GM18873 (cell line): ENCODE results near the gene CEP78.

Source experiments
- ATAC-seq: cut with Tn5 transposase; IDR thresholded peaks from one replicate; pipeline ENCODE4 v1.9.1; 2021; ENCODE audit warnings: mild to moderate bottlenecking, moderate library complexity, moderate number of reproducible peaks; ENCODE audit not compliant: unreplicated experiment, low FRiP score

Gene CEP78

DNA sequence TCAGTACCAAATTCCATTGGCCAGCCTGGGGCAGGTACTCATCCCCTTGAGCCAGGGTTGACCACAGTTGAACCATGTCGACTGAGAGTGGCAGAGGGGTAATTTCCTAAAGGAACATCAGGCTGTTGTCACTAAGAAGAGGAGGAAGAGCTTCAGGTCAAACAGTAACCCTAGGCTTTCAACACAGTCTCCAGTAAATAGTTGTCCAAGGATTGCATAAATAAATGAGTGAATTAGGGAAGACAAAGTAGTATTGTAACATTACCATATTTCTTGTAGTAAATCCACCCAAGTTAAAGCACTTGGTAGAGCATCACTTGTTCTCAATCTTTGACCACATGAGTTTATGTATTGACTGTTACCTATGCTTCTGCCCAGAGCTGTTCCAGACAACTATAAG is 68.5 kb downstream of the CEP78 start:
- ATAC-seq, result no peak

DNA sequence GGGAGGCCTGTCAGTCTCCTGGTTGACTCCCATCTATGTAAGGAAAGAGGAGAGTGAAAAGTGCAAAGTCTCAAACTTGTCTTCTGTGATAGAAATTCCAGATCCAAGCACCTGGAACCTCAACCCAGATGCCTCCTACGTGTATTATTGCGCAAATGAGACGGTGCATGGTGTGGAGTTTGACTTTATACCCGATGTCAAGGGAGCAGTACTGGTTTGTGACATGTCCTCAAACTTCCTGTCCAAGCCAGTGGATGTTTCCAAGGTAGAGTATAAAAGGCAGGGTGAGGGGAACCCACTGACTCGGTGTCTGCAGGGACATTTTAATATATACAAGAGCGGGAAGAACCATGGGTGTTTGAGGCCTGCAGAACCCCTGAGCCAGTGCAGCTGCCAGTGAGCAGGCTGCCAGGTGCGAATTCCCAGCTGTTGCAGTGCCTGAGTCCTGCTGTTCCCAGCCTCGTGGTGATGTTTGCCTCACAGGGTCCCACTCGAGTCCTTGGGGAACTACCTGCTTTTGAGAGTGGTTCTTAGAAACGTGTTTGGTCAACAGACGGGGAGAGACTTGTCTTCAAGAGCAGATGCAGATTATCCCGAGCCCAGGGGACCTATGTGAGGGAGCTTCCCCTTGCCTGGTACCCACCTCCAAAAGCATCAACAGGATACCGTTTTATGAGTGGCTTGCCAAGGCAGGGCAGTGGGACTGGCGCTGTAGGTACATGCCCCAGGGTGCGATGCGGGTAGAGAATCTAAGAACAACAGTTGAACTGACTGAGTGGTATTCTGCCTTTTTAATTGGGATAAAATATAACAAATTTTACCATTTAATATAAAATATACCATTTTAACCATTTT is 70.6 kb downstream of the CEP78 start:
- no peak for ATAC-seq

DNA sequence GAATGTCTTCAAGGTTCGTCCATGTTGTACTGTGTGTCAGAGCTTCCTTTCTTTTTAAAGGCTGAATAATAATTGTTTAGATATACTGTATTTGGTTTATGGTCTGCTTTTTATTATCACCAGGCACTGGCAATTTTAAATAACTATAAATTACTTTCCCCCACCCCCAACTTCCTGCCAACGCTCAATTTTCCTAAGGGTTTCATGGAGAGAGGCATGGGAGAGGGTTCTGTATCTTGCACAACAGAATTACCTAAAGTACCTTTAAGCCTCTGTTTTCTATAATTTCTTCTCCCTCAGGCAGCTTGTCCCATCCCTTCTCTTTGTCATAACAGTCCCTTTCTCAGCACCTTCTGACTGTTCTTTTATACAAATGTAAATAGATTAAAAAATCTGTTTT is 71.5 kb downstream of the CEP78 start:
- ATAC-seq, result no peak

- ATAC-seq, result no peak
Observed at GRCh38 chr9:78309066-78309465, 73.2 kb downstream of the CEP78 start.

DNA sequence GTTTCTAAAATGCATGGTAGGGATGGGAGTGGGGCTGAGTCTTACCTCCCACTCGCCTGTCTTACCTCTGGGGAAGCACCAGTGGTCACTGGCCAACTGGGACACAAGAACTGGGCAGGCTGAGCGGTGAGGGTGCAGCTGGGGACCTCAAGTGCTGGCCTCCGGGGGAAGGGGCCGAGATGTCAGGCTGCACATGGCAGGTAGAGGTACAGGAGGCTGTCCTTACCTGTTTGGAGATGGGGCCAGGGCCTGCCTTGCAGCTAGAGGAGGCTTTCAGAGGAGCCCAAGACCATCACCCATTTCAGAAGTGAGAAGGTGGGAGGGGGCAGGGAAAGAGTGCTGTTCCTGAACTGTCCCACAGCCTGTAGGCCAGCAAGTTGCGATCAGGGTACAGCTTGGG is 75.2 kb downstream of the CEP78 start:
- ATAC-seq, result no peak

GRCh38 chr9:78311886-78312524 is 76.1 kb downstream of the CEP78 start:
- no peak for ATAC-seq

DNA sequence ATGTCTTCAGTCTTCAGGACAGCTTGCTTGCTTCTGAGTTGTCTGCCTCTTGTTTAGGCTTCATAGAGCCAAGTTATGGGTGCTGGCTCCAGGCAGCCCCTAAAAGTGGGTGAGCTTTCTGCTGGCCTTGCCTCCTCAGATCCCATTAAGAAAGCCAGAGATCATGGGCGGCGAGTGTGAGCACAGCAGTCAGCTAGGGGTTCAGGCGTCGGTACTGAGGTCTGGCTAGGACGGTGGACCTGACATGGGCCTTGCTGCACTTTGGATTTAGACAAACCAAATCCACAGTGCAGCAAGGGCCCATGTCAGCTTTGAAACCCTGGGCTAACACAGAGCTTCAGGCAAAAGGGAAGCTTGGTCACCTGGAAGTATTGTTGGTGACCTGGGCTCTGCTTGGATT is 78.7 kb downstream of the CEP78 start:
- no peak for ATAC-seq

GRCh38 chr9:78314953-78315870 is 79.3 kb downstream of the CEP78 start:
- no peak for ATAC-seq

DNA sequence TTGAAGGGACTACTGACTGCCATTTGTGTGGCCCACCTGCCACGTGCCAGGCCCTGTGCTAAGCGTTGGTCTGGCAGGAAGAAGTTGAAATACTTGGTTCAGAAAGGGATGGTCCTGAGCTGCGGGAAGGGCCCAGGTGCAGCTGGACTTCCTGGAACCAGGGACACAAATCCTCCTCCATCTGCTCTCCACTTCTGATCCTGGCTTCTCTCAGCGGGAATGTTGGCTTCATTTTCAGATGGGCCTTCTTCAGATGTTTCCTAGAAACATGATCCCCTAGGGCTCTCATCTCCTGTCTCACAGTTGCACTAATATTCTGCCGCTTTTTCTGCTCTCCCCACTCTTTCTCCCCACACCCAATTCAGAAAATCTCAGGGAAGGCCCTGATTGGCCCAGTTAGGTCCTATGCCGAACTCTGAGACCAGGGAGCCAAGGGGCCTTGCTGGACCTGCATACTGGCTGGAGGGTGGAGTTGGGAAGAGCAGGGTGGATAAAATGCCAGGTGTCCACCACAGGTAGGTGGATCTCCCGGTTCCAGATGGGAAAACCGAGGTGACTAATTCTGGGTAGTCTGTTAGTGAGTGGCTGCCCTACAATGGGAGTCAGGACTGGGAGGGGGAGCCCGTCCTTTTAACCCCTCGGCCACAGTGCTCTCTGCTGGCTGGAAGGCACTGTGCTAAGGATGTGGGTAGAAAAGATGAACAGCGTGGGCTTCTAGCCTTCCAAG is 80.5 kb downstream of the CEP78 start:
- no peak for ATAC-seq

- ATAC-seq, result no peak
Observed at GRCh38 chr9:78319197-78320029, 83.5 kb downstream of the CEP78 start.

DNA sequence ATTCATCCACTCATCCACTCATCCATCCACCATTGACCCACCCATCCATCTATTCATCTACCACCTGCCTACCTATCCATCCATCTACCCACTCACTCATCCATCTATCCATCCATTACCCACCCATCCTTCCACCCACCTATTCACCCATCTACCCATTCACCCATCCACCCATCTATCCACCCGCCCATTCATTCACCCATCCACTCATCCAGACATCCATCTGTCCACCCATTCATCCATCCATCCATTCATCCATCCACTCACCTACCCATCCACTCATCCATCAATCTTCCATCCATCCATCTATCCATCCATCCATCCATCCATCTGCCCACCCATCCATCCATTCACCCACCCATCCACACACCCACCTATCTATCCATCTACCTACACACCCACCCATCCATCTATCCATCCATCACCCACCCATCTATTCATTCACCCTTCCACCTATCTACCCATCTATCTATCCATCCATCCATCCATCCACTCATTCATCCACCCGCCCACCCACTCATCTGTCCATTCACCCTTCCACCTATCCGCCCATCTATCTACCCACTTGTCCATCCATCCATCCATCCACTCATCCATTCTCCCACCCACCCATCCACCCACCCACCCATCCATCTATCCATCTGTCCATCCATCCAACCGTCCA is 84.3 kb downstream of the CEP78 start:
- ATAC-seq, result no peak

- no peak for ATAC-seq
Observed at GRCh38 chr9:78320875-78321496, 85.1 kb downstream of the CEP78 start.

DNA sequence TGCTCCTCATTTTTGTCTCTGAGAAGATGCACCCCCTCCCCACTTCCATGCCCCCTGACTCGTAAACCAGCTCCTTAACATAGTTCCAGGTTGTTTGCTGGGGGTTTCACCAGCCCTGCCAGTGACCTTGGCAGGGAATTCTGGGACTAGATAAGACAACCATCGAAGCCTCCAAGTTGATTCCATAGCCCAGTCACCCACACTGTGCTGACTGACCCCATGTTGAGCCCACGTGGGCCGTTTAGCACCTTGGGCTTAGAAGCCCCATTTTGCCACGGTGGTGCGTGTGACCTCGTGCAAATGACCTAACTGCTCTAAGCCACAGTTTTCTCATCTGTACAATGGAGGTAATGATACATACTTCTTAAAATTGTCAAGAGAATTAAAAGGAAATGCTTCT is 85.6 kb downstream of the CEP78 start:
- no peak for ATAC-seq

GRCh38 chr9:78324068-78324650 is 88.3 kb downstream of the CEP78 start:
- ATAC-seq, result no peak

DNA sequence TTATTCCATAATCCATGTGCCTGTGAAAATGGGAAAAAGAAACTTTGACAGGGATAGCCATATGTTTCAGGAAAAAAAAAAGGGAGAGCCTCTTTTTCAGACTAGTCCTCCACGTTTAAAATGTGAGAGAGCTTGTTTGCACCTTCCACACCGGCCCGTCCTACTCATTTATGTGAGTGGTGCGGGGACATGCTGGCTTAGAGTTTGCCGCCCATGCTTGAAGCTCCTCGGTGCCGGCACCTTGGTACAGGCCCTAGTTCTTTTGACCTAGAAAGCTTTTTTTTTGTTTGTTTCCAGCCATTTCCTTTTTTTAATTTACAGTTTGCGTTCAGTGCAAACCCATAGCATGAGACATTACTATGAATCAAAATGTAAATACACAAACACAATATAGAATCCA is 88.8 kb downstream of the CEP78 start:
- no peak for ATAC-seq

DNA sequence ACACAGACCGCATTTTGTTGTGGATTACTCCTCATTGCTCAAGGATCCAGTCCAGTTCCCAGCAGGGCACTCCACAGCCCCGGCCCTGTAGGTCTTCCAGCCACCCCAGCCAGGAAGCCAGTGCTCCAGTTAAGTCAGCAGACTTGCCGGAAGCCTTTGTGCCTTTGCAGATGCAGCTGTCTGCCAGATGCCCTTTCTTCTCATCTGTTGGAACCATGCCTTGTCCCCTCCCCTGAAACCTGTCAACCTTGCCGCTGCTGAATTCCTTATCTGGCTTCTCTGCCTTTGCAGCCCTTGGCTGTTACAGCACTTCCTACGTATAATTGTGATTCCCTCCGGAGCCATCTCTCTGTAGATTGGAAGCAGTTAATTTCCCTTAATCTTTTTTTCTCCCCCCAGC is 89.5 kb downstream of the CEP78 start:
- no peak for ATAC-seq

DNA sequence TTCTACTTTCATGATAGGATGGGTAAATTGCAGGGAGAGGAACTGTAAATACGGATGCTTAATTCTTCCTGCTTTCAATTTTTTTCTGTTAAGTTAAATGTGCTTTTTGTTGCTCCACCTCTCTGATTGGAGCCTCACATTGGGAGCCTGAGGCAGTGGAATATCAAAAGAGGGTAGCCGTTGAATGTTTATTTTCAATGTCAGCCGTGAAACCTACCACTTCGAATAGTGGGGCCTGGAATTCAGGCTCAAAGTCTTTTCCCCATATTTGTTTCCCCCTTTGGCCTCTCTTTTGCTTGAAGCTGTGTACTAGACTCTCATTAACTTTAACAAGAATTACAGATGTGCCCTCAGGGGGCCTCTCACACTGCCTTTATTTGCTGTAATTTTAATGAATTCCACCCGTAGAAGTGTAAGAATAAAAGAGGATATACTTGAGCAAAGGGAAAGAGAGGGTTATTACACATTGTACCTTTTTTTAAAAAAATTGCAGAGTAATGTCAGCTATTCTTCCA is 90.0 kb downstream of the CEP78 start:
- no peak for ATAC-seq

DNA sequence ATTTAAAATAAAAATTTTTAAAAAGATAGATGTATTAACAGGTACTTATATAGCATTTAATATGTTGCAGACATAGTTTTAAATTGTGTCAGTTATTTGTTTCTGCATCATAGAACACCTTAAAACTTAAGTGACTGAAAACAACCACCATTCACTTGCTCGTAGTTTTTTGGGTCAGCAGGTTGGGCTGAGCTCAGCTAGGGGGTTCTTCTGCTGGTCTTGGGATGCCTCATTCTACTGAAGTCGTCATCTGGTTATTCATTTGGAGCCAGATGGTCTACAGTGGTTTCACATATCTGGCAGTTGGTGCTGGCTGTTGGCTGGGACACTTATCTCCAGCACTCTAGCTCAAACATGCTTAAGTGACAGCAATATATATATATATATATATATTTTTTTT is 90.7 kb downstream of the CEP78 start:
- no peak for ATAC-seq
